ENCODE results near the gene CYB5D1. TPM values are rescaled to one million over a fixed set of nuclear protein-coding genes. Genes with fewer than 3 reads are reported as not detected.

Gene CYB5D1
- total and polyA plus RNA-seq, 2 donors (not counting 1 experiment from before 2014, with no cell fraction given): 6.8 to 6.9 TPM

- Histone ChIP-seq H3K27ac (ENCODE audit: insufficient read depth, low read length) (no peak overlapping the region), H3K27me3 (ENCODE audit: control insufficient read depth, insufficient read depth, low read length) (no peaks in the 10 kb centered on the region), H3K4me3 (replicated peaks in 1 of 4; ENCODE audit: control extremely low read depth in 1 of 4, insufficient read depth in 1 of 4, low read depth in 3 of 4, low read length in 4 of 4) (no peak overlapping the region), H3K4me1 (ENCODE audit: control insufficient read depth, extremely low read depth, insufficient read depth, low read length) (no peaks in the 10 kb centered on the region), H3K9ac (ENCODE audit: insufficient read depth, low read length) (no peak overlapping the region), H3K79me2 (ENCODE audit: control insufficient read depth, insufficient read depth, low read length) (peaks cover 7% of the 10 kb centered on the region), H3K4me2 (ENCODE audit: extremely low read depth, insufficient read depth, low read length) (no peak overlapping the region), H2AFZ (ENCODE audit: low read length) (no peak overlapping the region), H3K9me3 (ENCODE audit: control insufficient read depth, insufficient read depth, low read depth, low read length) (no peaks in the 10 kb centered on the region), H4K20me1 (ENCODE audit: control insufficient read depth, extremely low read depth, insufficient read depth, low read length) (no peaks in the 10 kb centered on the region), H3K36me3 (ENCODE audit: control insufficient read depth, insufficient read depth, low read length) (peaks cover 2% of the 10 kb centered on the region)
- peak in 1 of 2 donors; percentile 6 for DNase-seq (ENCODE audit: low read depth in 2 of 2)
- TF ChIP-seq CTCF (conservative IDR thresholded peaks at IDR 0.05 in 1 of 2, IDR thresholded peaks at IDR 0.05 in 1 of 2; ENCODE audit: low read depth in 1 of 2, low read length in 2 of 2) (no peak), EZH2 (IDR thresholded peaks at IDR 0.05; ENCODE audit: low read length, missing control alignments) (no peak)
Observed at GRCh38 chr17:7881276-7882054, 23.7 kb downstream of the CYB5D1 start.

GRCh38 chr17:7882068-7882467, 24.3 kb downstream of the CYB5D1 start:
- Histone ChIP-seq H3K27me3 (ENCODE audit: control insufficient read depth, insufficient read depth, low read length) (no peaks in the 10 kb centered on the region), H3K4me2 (ENCODE audit: extremely low read depth, insufficient read depth, low read length) (no peak overlapping the region), H3K79me2 (ENCODE audit: control insufficient read depth, insufficient read depth, low read length) (peaks cover 7% of the 10 kb centered on the region), H2AFZ (ENCODE audit: low read length) (no peak overlapping the region), H4K20me1 (ENCODE audit: control insufficient read depth, extremely low read depth, insufficient read depth, low read length) (no peaks in the 10 kb centered on the region), H3K4me1 (ENCODE audit: control insufficient read depth, extremely low read depth, insufficient read depth, low read length) (no peaks in the 10 kb centered on the region), H3K27ac (ENCODE audit: insufficient read depth, low read length) (no peak overlapping the region), H3K9me3 (ENCODE audit: control insufficient read depth, insufficient read depth, low read depth, low read length) (no peaks in the 10 kb centered on the region), H3K9ac (ENCODE audit: insufficient read depth, low read length) (no peak overlapping the region), H3K4me3 (replicated peaks in 1 of 4; ENCODE audit: control extremely low read depth in 1 of 4, insufficient read depth in 1 of 4, low read depth in 3 of 4, low read length in 4 of 4) (no peak overlapping the region), H3K36me3 (ENCODE audit: control insufficient read depth, insufficient read depth, low read length) (peaks cover 2% of the 10 kb centered on the region)
- no peak for TF ChIP-seq EZH2 (IDR thresholded peaks at IDR 0.05; ENCODE audit: low read length, missing control alignments)
- TF ChIP-seq CTCF (conservative IDR thresholded peaks at IDR 0.05 in 1 of 2, IDR thresholded peaks at IDR 0.05 in 1 of 2; ENCODE audit: low read depth in 1 of 2, low read length in 2 of 2): no peak
- DNase-seq (ENCODE audit: low read depth in 2 of 2): no peak

GRCh38 chr17:7882629-7883028, 24.8 kb downstream of the CYB5D1 start:
- H3K27me3 ChIP-seq (ENCODE audit: control insufficient read depth, insufficient read depth, low read length): no peaks in the 10 kb centered on the region
- H3K36me3 ChIP-seq (ENCODE audit: control insufficient read depth, insufficient read depth, low read length): peaks cover 2% of the 10 kb centered on the region
- peaks cover 7% of the 10 kb centered on the region for H3K79me2 ChIP-seq (ENCODE audit: control insufficient read depth, insufficient read depth, low read length)
- TF ChIP-seq CTCF (conservative IDR thresholded peaks at IDR 0.05 in 1 of 2, IDR thresholded peaks at IDR 0.05 in 1 of 2; ENCODE audit: low read depth in 1 of 2, low read length in 2 of 2): no peak
- no peak overlapping the region for H3K9ac ChIP-seq (ENCODE audit: insufficient read depth, low read length)
- H3K27ac ChIP-seq (ENCODE audit: insufficient read depth, low read length): no peak overlapping the region
- H3K9me3 ChIP-seq (ENCODE audit: control insufficient read depth, insufficient read depth, low read depth, low read length): no peaks in the 10 kb centered on the region
- peak overlapping the region in 2 of 4 experiments; percentile 20 to 72 for H3K4me3 ChIP-seq (replicated peaks in 1 of 4; ENCODE audit: control extremely low read depth in 1 of 4, insufficient read depth in 1 of 4, low read depth in 3 of 4, low read length in 4 of 4)
- H4K20me1 ChIP-seq (ENCODE audit: control insufficient read depth, extremely low read depth, insufficient read depth, low read length): no peaks in the 10 kb centered on the region
- no peak overlapping the region for H2AFZ ChIP-seq (ENCODE audit: low read length)
- DNase-seq (ENCODE audit: low read depth in 2 of 2): peak in 1 of 2 donors; percentile 9
- H3K4me1 ChIP-seq (ENCODE audit: control insufficient read depth, extremely low read depth, insufficient read depth, low read length): no peaks in the 10 kb centered on the region
- peak overlapping the region; percentile 63 for H3K4me2 ChIP-seq (ENCODE audit: extremely low read depth, insufficient read depth, low read length)

All from fibroblast of lung (primary cell).